Central memory CD4-positive, alpha-beta T cell (primary cell): ENCODE measurements around the gene AIF1L.
"Not testable (repeated sequence)": the region's sequence is repeated elsewhere in the genome, so short reads cannot be mapped to it uniquely, and the experiment has no call there.

ENCODE experiments used
- DNase-seq: peaks from one replicate; pipeline ENCODE4 v3.0.0; 2022

Gene AIF1L

GRCh38 chr9:131099845-131100244 is 3.5 kb downstream of the AIF1L start:
- not testable (repeated sequence) for DNase-seq

- DNase-seq: no peak
Observed at GRCh38 chr9:131100445-131100844, 4.1 kb downstream of the AIF1L start.

GRCh38 chr9:131101207-131101964 is 5.1 kb downstream of the AIF1L start:
- DNase-seq: no peak

- DNase-seq: no peak
Observed at GRCh38 chr9:131103024-131103423, 6.7 kb downstream of the AIF1L start.

GRCh38 chr9:131103535-131103934 is 7.2 kb downstream of the AIF1L start:
- no peak for DNase-seq

- DNase-seq: no peak
Observed at GRCh38 chr9:131104016-131104740, 7.8 kb downstream of the AIF1L start.

- no peak for DNase-seq
Observed at GRCh38 chr9:131105952-131106351, 9.6 kb downstream of the AIF1L start.

- no peak for DNase-seq
Observed at GRCh38 chr9:131107760-131108159, 11.4 kb downstream of the AIF1L start.

GRCh38 chr9:131111186-131111853 is 15.0 kb downstream of the AIF1L start:
- no peak for DNase-seq

GRCh38 chr9:131111854-131112311 is 15.6 kb downstream of the AIF1L start:
- no peak for DNase-seq

GRCh38 chr9:131112374-131113154 is 16.2 kb downstream of the AIF1L start:
- DNase-seq: no peak

GRCh38 chr9:131113655-131114054 is 17.3 kb downstream of the AIF1L start:
- DNase-seq: no peak

- DNase-seq: no peak
Observed at GRCh38 chr9:131114084-131114535, 17.8 kb downstream of the AIF1L start.

GRCh38 chr9:131115360-131115742 is 19.0 kb downstream of the AIF1L start:
- not testable (repeated sequence) for DNase-seq

GRCh38 chr9:131116281-131117120 is 20.2 kb downstream of the AIF1L start:
- DNase-seq: no peak

- no peak for DNase-seq
Observed at GRCh38 chr9:131117121-131117761, 20.9 kb downstream of the AIF1L start.

- DNase-seq: no peak
Observed at GRCh38 chr9:131117762-131118145, 21.4 kb downstream of the AIF1L start.

- DNase-seq: no peak
Observed at GRCh38 chr9:131119600-131119999, 23.3 kb downstream of the AIF1L start.

- no peak for DNase-seq
Observed at GRCh38 chr9:131120620-131121228, 24.4 kb downstream of the AIF1L start.

- no peak for DNase-seq
Observed at GRCh38 chr9:131121346-131121745, 25.0 kb downstream of the AIF1L start.

- DNase-seq: no peak
Observed at GRCh38 chr9:131122158-131122557, 25.8 kb downstream of the AIF1L start.
